Measurements from ENCODE around the gene FRMD4A. TPM values are rescaled to one million over a fixed set of nuclear protein-coding genes. Genes with fewer than 3 reads are reported as not detected.
"Not testable (repeated sequence)": the region's sequence is repeated elsewhere in the genome, so short reads cannot be mapped to it uniquely, and the experiment has no call there.

Gene FRMD4A
- polyA plus RNA-seq, 3 donors: 82.0 to 91.8 (median 86.9) TPM

- peak in 3 of 11 donors; percentile 35 to 37 (median 36) for DNase-seq (ENCODE audit: extremely low read depth in 1 of 11, low read depth in 9 of 11, low spot score in 4 of 11)
Observed at GRCh38 chr10:14259696-14260566, 70.8 kb downstream of the FRMD4A start.

- DNase-seq (ENCODE audit: extremely low read depth in 1 of 11, low read depth in 9 of 11, low spot score in 4 of 11): no peak
Observed at GRCh38 chr10:14254368-14254767, 76.4 kb downstream of the FRMD4A start.

GRCh38 chr10:14253711-14254110 lies 77.0 kb downstream of the FRMD4A start:
- DNase-seq (ENCODE audit: extremely low read depth in 1 of 11, low read depth in 9 of 11, low spot score in 4 of 11): no peak

- no peak for DNase-seq (ENCODE audit: extremely low read depth in 1 of 11, low read depth in 9 of 11, low spot score in 4 of 11)
Observed at GRCh38 chr10:14253079-14253478, 77.6 kb downstream of the FRMD4A start.

GRCh38 chr10:14250496-14251076 lies 80.1 kb downstream of the FRMD4A start:
- no peak for DNase-seq (ENCODE audit: extremely low read depth in 1 of 11, low read depth in 9 of 11, low spot score in 4 of 11)

- DNase-seq (ENCODE audit: extremely low read depth in 1 of 11, low read depth in 9 of 11, low spot score in 4 of 11): no peak
Observed at GRCh38 chr10:14247377-14248116, 83.2 kb downstream of the FRMD4A start.

GRCh38 chr10:14244801-14245211 lies 85.9 kb downstream of the FRMD4A start:
- DNase-seq (ENCODE audit: extremely low read depth in 1 of 11, low read depth in 9 of 11, low spot score in 4 of 11): no peak

GRCh38 chr10:14244147-14244546 lies 86.6 kb downstream of the FRMD4A start:
- no peak for DNase-seq (ENCODE audit: extremely low read depth in 1 of 11, low read depth in 9 of 11, low spot score in 4 of 11)

- no peak for DNase-seq (ENCODE audit: extremely low read depth in 1 of 11, low read depth in 9 of 11, low spot score in 4 of 11)
Observed at GRCh38 chr10:14243221-14243620, 87.5 kb downstream of the FRMD4A start.

- DNase-seq (ENCODE audit: extremely low read depth in 1 of 11, low read depth in 9 of 11, low spot score in 4 of 11): no peak
Observed at GRCh38 chr10:14241196-14241595, 89.5 kb downstream of the FRMD4A start.

GRCh38 chr10:14240253-14241189 lies 90.2 kb downstream of the FRMD4A start:
- DNase-seq (ENCODE audit: extremely low read depth in 1 of 11, low read depth in 9 of 11, low spot score in 4 of 11): no peak

- DNase-seq (ENCODE audit: extremely low read depth in 1 of 11, low read depth in 9 of 11, low spot score in 4 of 11): not testable (repeated sequence)
Observed at GRCh38 chr10:14238659-14239058, 92.1 kb downstream of the FRMD4A start.

GRCh38 chr10:14236341-14236740 lies 94.4 kb downstream of the FRMD4A start:
- no peak for DNase-seq (ENCODE audit: extremely low read depth in 1 of 11, low read depth in 9 of 11, low spot score in 4 of 11)

- DNase-seq (ENCODE audit: extremely low read depth in 1 of 11, low read depth in 9 of 11, low spot score in 4 of 11): no peak
Observed at GRCh38 chr10:14235566-14236195, 95.0 kb downstream of the FRMD4A start.

GRCh38 chr10:14233566-14233965 lies 97.2 kb downstream of the FRMD4A start:
- no peak for DNase-seq (ENCODE audit: extremely low read depth in 1 of 11, low read depth in 9 of 11, low spot score in 4 of 11)

GRCh38 chr10:14228798-14229197 lies 101.9 kb downstream of the FRMD4A start:
- not testable (repeated sequence) for DNase-seq (ENCODE audit: extremely low read depth in 1 of 11, low read depth in 9 of 11, low spot score in 4 of 11)

GRCh38 chr10:14225379-14225778 lies 105.3 kb downstream of the FRMD4A start:
- no peak for DNase-seq (ENCODE audit: extremely low read depth in 1 of 11, low read depth in 9 of 11, low spot score in 4 of 11)

- DNase-seq (ENCODE audit: extremely low read depth in 1 of 11, low read depth in 9 of 11, low spot score in 4 of 11): no peak
Observed at GRCh38 chr10:14220026-14220425, 110.7 kb downstream of the FRMD4A start.

Measured in renal cortex interstitium (tissue), 11 donors.